Small intestine (tissue), 7 donors: Measurements from ENCODE around the gene CSF2. TPM values are rescaled to one million over a fixed set of nuclear protein-coding genes. Genes with fewer than 3 reads are reported as not detected.

Experiments used
- DNase-seq, 2 donors: peaks; one replicate each; pipeline versions ENCODE4 v3.0.0 to v3.0.0-alpha.2; 2013
- FAIRE-seq: peaks from 2 replicates; lab custom pipeline; 2012; peaks lifted over from hg19 to GRCh38; lab: Jason Lieb, UNC
- H3K27ac ChIP-seq, 3 donors: one replicate each; pipeline ENCODE4 v1.5.1; 2013; ENCODE audit warnings: low read length in 2 of 3, mild to moderate bottlenecking in 2 of 3, control low read depth in 1 of 3, inconsistent platforms in 1 of 3, low read depth in 1 of 3, moderate library complexity in 1 of 3
- H3K27me3 ChIP-seq, 3 donors: one replicate each; pipeline ENCODE4 v1.6.1; 2013; ENCODE audit warnings: low read length in 3 of 3, inconsistent platforms in 1 of 3; ENCODE audit not compliant: control insufficient read depth in 3 of 3, insufficient read depth in 3 of 3
- H3K36me3 ChIP-seq, 3 donors: one replicate each; pipeline ENCODE4 v1.6.1; 2013; ENCODE audit warnings: low read length in 3 of 3, inconsistent platforms in 1 of 3, low read depth in 1 of 3, mild to moderate bottlenecking in 1 of 3, moderate library complexity in 1 of 3; ENCODE audit not compliant: control insufficient read depth in 3 of 3, insufficient read depth in 2 of 3
- H3K4me1 ChIP-seq, 3 donors: one replicate each; pipeline ENCODE4 v1.6.1; 2013; ENCODE audit warnings: low read length in 2 of 3, inconsistent platforms in 1 of 3, low read depth in 1 of 3, mild to moderate bottlenecking in 1 of 3, moderate library complexity in 1 of 3; ENCODE audit not compliant: control insufficient read depth in 3 of 3, insufficient read depth in 2 of 3
- H3K4me3 ChIP-seq, 3 donors: one replicate each; pipeline ENCODE4 v1.5.1; 2013; ENCODE audit warnings: low read length in 3 of 3, control low read depth in 1 of 3, inconsistent platforms in 1 of 3, low read depth in 1 of 3, mild to moderate bottlenecking in 1 of 3, moderate library complexity in 1 of 3
- H3K9me3 ChIP-seq, 2 donors: one replicate each; pipeline ENCODE4 v1.6.1; 2013; ENCODE audit warnings: low read depth in 1 of 2, low read length in 1 of 2; ENCODE audit not compliant: control insufficient read depth in 2 of 2, insufficient read depth in 1 of 2
- WGBS, 3 donors: extraction: QIAGEN DNeasy Blood & Tissue Kit; methylation state at CpG; one replicate each; pipeline ENCODE4 v1.1.7; 2013; 5-methylcytosine and 5-hydroxymethylcytosine counted together
- polyA plus RNA-seq, 4 donors: library from polyadenylated mRNA; stranded (reverse) in 3 of 4; unstranded in 1 of 4; fragments of 200-250 nt in 3 of 4; fragments of 120-200 nt in 1 of 4; gene quantifications; one replicate each; pipeline versions ENCODE4 v1.2.1 to v1.2.3, GENCODE V29; 2013
- donor health status: healthy with polysubstance abuse.
- donor health status: control.
- donor health status: control.
- donor health status: Bipolar disorder and iron deficiency.
- donor health status: healthy.

Gene CSF2
- polyA plus RNA-seq, 4 donors, result 0.25 TPM; not detected in 3

DNA sequence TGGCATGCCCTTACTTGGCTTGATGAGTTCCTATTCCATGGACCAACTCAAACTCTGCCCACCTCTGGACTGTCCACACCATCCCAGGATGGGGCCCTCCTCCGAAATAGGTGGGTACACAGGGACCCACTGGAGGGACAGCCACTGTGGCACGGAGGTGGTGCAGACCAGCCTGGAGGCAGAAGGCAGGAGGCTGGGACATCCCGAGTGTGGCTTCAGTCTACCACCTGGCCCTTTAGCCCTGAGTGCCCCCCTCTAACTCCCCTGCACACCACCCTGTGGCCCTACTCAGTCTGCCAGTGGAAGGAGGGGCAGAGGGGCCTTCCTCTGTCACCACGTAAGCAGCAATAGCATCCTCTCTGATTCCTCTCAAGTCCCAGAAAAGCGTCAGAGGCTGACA lies 9.4 kb upstream of the CSF2 start:
- 64 to 75% (median 68%) methylated on average over 5 of the region's 5 CpGs for whole genome bisulfite sequencing, 3 donors
- FAIRE-seq, result no peak
- H3K9me3 ChIP-seq, result no peaks in the 10 kb centered on the region
- H3K27ac ChIP-seq, result no peak overlapping the region
- no peak overlapping the region for H3K4me3 ChIP-seq
- H3K27me3 ChIP-seq, result no peaks in the 10 kb centered on the region
- no peaks in the 10 kb centered on the region for H3K4me1 ChIP-seq
- no peak for DNase-seq
- no peaks in the 10 kb centered on the region for H3K36me3 ChIP-seq

DNA sequence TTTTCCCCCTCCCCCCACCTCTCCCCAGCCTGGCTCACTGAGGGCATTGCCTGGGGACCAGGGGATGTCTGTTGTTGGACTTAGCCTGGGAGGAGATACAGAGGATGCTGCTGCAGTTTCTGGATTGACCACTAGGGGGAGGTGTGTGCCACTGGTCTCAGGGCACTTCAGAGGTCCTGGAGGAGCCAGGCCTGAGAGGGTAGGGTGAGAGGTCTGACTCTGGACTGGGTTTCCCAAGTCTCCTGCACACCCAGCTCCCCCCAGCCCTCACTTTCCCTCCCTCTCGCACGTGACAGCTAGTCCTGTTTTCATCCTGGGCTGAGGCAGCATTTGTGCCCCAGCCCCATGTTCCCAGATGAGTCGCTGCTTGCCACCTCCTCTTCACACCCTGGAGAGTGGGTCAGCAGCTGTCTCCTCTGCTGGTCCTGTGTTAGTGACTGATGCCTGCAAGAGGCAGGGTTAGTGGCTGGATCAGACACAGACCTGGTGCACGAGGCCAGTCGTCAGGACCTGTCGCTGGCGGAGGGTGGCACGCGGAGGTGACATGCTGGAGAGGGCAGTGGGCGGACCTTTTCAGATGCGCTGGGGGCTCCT lies 8.8 kb upstream of the CSF2 start:
- Histone ChIP-seq H3K4me1 (no peaks in the 10 kb centered on the region), H3K27ac (no peak overlapping the region), H3K27me3 (no peaks in the 10 kb centered on the region), H3K36me3 (no peaks in the 10 kb centered on the region), H3K4me3 (no peak overlapping the region), H3K9me3 (no peaks in the 10 kb centered on the region)
- FAIRE-seq (no peak), DNase-seq (peak; percentile 71 to 74)
- 76 to 89% (median 81%) methylated on average over 11 of the region's 11 CpGs for WGBS, 3 donors

DNA sequence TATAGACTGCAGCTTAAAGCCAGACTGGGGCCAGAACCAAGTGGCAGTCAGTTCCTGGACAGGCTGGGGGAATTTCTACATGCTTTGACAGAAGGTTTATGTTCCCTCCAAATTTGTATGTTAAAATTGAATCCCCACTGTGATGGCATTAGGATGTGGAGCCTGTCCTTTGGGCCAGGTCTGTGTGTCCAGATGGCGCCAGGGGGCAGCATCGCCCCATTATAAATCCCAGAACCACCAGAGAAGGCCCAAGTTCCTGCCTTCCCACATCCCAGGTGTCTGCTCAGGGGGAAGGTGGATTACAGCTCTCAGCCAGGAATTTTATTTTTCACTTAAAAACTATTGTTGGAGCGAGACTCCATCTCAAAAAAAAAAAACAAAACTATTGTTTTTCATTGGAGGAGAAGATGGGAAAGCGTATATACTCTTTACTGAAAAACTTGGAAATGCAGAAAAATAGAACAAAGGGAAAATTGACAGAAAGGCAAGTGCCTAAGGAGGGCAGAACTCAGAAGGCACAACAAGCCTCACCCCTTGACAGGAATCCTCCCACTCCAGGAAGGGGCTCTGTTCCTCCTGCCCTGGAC lies 8.1 kb upstream of the CSF2 start:
- Histone ChIP-seq H3K4me1 (no peaks in the 10 kb centered on the region), H3K36me3 (no peaks in the 10 kb centered on the region), H3K4me3 (no peak overlapping the region), H3K9me3 (no peaks in the 10 kb centered on the region), H3K27ac (no peak overlapping the region), H3K27me3 (no peaks in the 10 kb centered on the region)
- DNase-seq (peak; percentile 37 to 55), FAIRE-seq (no peak)
- WGBS, 3 donors, result 60 to 63% (median 63%) methylated on average over 4 of the region's 4 CpGs

DNA sequence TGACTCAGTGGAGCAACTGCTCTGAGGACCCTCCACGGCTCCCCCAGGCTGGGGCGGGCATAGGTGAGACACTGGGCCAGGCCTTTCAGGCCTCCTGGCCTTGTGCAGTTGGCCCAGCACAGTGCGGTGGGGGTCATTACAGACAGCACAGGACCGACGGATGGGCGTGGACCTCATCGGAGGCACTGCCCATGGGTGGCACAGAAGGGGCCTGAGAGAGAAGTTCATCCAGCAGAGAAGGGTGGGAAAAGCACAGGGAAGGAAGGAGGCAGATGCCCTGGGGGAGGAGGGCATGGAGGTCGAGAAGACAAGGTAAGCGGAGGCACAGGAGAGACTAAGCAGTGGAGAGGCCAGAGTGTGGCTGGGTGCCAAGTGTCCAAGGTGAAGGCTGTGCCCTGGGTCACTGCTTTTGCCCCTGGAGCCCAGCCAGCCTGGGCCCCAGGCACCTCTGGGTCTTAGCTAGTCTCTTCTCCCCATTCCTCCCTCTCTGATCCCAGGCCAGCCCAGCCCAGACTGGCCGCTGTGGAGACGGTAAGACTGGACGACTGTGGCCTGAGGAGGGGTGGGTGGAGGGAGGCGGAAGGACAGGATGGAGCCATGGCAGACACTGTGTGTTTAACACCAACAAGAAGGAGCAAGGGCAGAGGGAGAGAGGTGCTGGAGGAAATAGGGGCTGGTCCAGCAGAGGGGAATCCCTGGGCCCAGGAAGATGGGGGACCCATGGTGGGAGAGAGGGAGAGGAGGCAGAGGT lies 7.5 kb upstream of the CSF2 start:
- no peaks in the 10 kb centered on the region for H3K9me3 ChIP-seq
- no peak overlapping the region for H3K27ac ChIP-seq
- DNase-seq, result no peak
- 81 to 93% (median 85%) methylated on average over 13 of the region's 13 CpGs for WGBS, 3 donors
- H3K27me3 ChIP-seq, result no peaks in the 10 kb centered on the region
- H3K4me1 ChIP-seq, result no peaks in the 10 kb centered on the region
- H3K4me3 ChIP-seq, result no peak overlapping the region
- FAIRE-seq, result no peak
- no peaks in the 10 kb centered on the region for H3K36me3 ChIP-seq

DNA sequence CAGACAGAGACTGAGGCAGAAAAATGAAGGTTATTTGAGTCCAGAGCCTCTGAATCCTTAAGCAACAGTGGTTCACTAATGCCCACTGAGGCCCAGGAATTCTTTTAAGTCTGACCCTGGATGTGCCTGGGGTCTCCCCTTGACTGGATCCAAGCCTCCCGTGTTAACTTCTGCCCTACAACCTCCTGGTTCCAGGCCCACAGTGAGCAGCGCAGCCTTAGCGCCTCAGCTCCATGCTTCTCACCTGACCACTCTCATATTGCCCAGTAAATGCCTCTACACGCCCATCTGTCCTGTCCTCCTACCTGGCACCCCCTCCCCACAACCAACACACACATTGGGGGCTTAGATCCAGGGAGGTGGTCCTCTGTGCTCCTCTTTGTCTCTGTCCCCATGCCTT lies 6.7 kb upstream of the CSF2 start:
- 91 to 94% (median 92%) methylated on average over 4 of the region's 4 CpGs for WGBS, 3 donors
- FAIRE-seq (no peak), DNase-seq (no peak)

DNA sequence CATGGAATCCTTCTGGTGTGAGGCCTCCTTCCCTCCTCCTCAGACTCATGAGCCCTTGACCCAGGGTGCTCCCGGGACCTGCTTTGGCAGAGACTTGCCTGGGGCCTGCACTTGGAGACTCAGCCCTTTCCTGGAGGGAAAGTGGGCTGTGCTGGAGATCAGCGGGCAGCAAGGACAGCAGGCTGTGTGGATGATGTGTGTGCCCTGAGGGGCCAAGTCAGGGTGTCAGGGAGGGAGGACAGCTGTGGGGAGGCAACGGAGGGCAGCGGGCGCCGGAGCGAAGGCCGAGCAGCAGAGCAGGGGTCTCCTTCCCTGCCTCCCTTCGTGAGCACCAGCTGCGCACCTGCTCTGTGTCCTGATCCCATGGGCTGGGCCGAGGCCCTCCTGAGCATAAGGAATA lies 6.1 kb upstream of the CSF2 start:
- Histone ChIP-seq H3K27me3 (no peaks in the 10 kb centered on the region), H3K36me3 (no peaks in the 10 kb centered on the region), H3K4me1 (no peaks in the 10 kb centered on the region), H3K27ac (no peak overlapping the region), H3K4me3 (no peak overlapping the region), H3K9me3 (no peaks in the 10 kb centered on the region)
- FAIRE-seq, result no peak
- 91 to 93% (median 93%) methylated on average over 11 of the region's 11 CpGs for WGBS, 3 donors
- DNase-seq, result no peak

More for the DNA sequence above, 6.7 kb upstream of the CSF2 start:
- Histone ChIP-seq H3K27me3 (no peaks in the 10 kb centered on the region), H3K4me3 (no peak overlapping the region), H3K27ac (no peak overlapping the region), H3K9me3 (no peaks in the 10 kb centered on the region), H3K36me3 (no peaks in the 10 kb centered on the region), H3K4me1 (no peaks in the 10 kb centered on the region)

DNA sequence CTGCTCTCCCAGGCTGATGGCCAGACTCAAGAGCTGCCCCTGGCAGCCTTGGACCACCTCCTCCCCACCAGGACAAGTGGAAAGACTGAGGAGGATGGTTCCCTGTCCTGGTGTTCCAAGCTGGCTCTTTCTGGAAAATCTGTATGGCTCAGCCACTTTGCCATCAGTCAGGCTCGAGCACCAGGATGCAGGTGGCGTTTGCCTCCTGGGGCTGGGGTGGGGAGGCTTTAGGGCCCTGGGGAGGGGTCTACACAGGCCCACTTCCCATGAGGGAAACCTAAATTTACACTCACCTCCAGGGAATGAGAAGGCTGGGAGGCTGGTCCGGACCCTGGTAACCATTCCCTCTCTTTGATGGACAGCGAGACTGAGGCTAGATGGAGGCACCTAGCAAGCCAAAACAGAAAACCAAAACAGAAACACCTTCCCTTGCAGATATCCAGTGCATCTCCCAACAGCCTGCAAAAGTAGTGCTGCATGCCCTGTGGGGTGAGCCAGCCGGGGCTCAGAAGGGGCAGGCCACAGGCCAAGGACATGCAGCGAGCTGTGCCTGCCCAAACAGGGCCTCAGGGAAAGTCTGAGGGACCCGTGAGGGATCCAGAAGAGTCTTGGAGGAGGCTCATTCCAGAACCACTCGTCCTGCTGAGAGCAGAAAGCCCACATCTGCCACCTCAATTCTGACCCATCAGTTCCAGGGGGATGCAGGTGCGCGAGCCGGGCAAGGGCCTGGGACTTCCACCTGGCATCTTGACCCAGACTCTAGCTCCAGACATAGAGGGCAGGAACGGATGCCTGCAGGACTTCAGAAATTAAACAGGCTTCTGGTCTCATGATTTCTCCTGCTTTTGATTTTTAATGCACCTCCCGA lies 5.4 kb upstream of the CSF2 start:
- Histone ChIP-seq H3K27ac (no peak overlapping the region), H3K27me3 (no peaks in the 10 kb centered on the region), H3K36me3 (no peaks in the 10 kb centered on the region), H3K4me1 (no peaks in the 10 kb centered on the region), H3K9me3 (no peaks in the 10 kb centered on the region), H3K4me3 (no peak overlapping the region)
- DNase-seq (no peak), FAIRE-seq (no peak)
- 87 to 91% (median 88%) methylated on average over 13 of the region's 13 CpGs for WGBS, 3 donors

DNA sequence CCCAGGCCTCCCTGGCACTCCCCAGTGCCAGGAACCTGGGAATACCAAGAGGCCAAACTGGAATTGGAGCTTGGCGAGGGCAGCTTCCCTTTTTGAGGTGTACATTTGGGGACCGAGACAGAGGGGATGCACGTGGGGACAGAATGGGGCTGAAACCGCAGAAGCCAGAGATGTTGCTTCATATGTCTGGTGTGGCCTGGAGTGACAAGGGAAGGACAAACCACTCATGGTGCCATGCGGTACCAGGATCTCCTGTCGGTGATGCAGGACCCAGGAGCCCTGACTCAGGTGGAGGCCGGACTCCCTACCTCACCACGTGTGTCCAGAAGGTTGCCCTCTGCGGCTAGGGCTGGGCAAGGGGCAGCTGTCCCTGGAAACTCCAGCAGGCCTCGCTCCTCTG lies 4.0 kb upstream of the CSF2 start:
- Histone ChIP-seq H3K4me1 (no peaks in the 10 kb centered on the region), H3K36me3 (no peaks in the 10 kb centered on the region), H3K27ac (no peak overlapping the region), H3K9me3 (no peaks in the 10 kb centered on the region), H3K27me3 (no peaks in the 10 kb centered on the region), H3K4me3 (no peak overlapping the region)
- DNase-seq (no peak), FAIRE-seq (no peak)
- 86 to 98% (median 92%) methylated on average over 10 of the region's 10 CpGs for WGBS, 3 donors
